ENCODE measurements around the gene FSTL5.
A peak's percentile ranks its signal among the peaks of the same experiment; 100 is the strongest.

FSTL5 gene

GRCh38 chr4:161704040-161704439 lies 459.8 kb downstream of the FSTL5 start:
- no peak for DNase-seq
- H3K36me3 ChIP-seq, result no peaks in the 10 kb centered on the region
- no peaks in the 10 kb centered on the region for H3K27me3 ChIP-seq
- H3K9me3 ChIP-seq, result no peaks in the 10 kb centered on the region
- H3K4me3 ChIP-seq (ENCODE audit: low read depth, low read length), result no peak overlapping the region
- H3K4me1 ChIP-seq, result no peaks in the 10 kb centered on the region
- TF ChIP-seq CTCF (IDR thresholded peaks at IDR 0.05; ENCODE audit: low read depth, low read length), result no peak

GRCh38 chr4:161702287-161702686 lies 461.5 kb downstream of the FSTL5 start:
- Histone ChIP-seq H3K36me3 (no peaks in the 10 kb centered on the region), H3K27me3 (no peaks in the 10 kb centered on the region), H3K4me3 (ENCODE audit: low read depth, low read length) (no peak overlapping the region), H3K4me1 (no peaks in the 10 kb centered on the region), H3K9me3 (no peaks in the 10 kb centered on the region)
- peak; percentile 36 for TF ChIP-seq CTCF (IDR thresholded peaks at IDR 0.05; ENCODE audit: low read depth, low read length)
- no peak for DNase-seq

- no peaks in the 10 kb centered on the region for H3K4me1 ChIP-seq
- no peak for DNase-seq
- no peak for TF ChIP-seq CTCF (IDR thresholded peaks at IDR 0.05; ENCODE audit: low read depth, low read length)
- H3K4me3 ChIP-seq (ENCODE audit: low read depth, low read length), result no peak overlapping the region
- no peaks in the 10 kb centered on the region for H3K27me3 ChIP-seq
- H3K36me3 ChIP-seq, result no peaks in the 10 kb centered on the region
- no peaks in the 10 kb centered on the region for H3K9me3 ChIP-seq
Measured at GRCh38 chr4:161696944-161697343, 466.9 kb downstream of the FSTL5 start.

- no peaks in the 10 kb centered on the region for H3K4me1 ChIP-seq
- no peaks in the 10 kb centered on the region for H3K36me3 ChIP-seq
Measured at GRCh38 chr4:161680146-161680545, 483.7 kb downstream of the FSTL5 start.

GRCh38 chr4:161664740-161665139 lies 499.1 kb downstream of the FSTL5 start:
- H3K9me3 ChIP-seq, result no peaks in the 10 kb centered on the region
- TF ChIP-seq CTCF (IDR thresholded peaks at IDR 0.05; ENCODE audit: low read depth, low read length), result no peak
- no peak overlapping the region for H3K4me3 ChIP-seq (ENCODE audit: low read depth, low read length)
- H3K27me3 ChIP-seq, result no peaks in the 10 kb centered on the region
- H3K36me3 ChIP-seq, result no peaks in the 10 kb centered on the region
- DNase-seq, result no peak
- no peaks in the 10 kb centered on the region for H3K4me1 ChIP-seq

More at GRCh38 chr4:161680146-161680545, 483.7 kb downstream of the FSTL5 start:
- no peak for TF ChIP-seq CTCF (IDR thresholded peaks at IDR 0.05; ENCODE audit: low read depth, low read length)
- H3K4me3 ChIP-seq (ENCODE audit: low read depth, low read length), result no peak overlapping the region
- H3K27me3 ChIP-seq, result no peaks in the 10 kb centered on the region
- DNase-seq, result no peak
- no peaks in the 10 kb centered on the region for H3K9me3 ChIP-seq

- Histone ChIP-seq H3K4me3 (ENCODE audit: low read depth, low read length) (no peak overlapping the region), H3K9me3 (no peaks in the 10 kb centered on the region), H3K36me3 (no peaks in the 10 kb centered on the region), H3K27me3 (no peaks in the 10 kb centered on the region), H3K4me1 (peaks cover 3% of the 10 kb centered on the region; the same call in 1 of the 2 replicates)
- no peak for DNase-seq
- no peak for TF ChIP-seq CTCF (IDR thresholded peaks at IDR 0.05; ENCODE audit: low read depth, low read length)
Measured at GRCh38 chr4:161663844-161664243, 500.0 kb downstream of the FSTL5 start.

All from BE2C (cell line).